ENCODE data around the gene SLC9A8. TPM values are rescaled to one million over a fixed set of nuclear protein-coding genes. Genes with fewer than 3 reads are reported as not detected.

SLC9A8 gene
- total RNA-seq, 1 experiment from 2014 or later, result 6.7 TPM

DNA sequence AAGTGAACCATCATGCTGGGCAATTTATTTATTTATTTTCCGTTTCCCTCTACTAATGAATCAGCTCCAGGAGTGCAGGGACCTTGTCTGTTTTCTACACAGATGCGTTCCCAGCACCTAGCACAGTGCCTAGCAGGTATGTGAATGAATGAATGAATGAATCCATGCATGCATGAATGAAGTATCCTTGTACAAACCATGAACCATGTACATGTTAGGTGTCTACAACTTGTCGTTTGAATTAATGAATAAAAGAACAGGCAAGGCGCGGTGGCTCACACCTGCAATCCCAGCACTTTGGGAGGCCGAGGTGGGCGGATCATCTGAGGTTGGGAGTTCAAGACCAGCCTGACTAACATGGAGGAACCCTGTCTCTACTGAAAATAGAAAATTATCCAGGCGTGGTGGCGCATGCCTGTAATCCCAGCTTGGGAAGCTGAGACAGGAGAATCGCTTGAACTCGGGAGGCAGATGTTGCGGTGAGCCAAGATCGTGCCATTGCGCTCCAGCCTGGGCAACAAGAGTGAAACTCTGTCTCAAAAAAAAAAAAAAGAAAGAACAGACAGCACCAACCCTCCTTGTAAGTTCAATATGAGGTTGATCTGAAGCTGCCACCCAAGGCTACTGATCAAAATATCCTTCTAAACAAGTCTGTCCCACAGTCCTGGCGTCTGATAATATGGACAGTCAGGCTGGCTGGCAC lies 27.3 kb upstream of the SLC9A8 start (continued):
- no peak for TF ChIP-seq TCF7L2 (IDR thresholded peaks at IDR 0.05; ENCODE audit: borderline replicate concordance, extremely low read depth, insufficient read depth, insufficient read length)
- no peak for TF ChIP-seq CBX3 (IDR thresholded peaks at IDR 0.05; ENCODE audit: low read depth)

- H3K4me2 ChIP-seq (ENCODE audit: low read length), result no peak overlapping the region
- POLR2A ChIA-PET, result no interaction called here
- no peak for DNase-seq (ENCODE audit: low read depth, low spot score)
- H3K9me2 ChIP-seq (ENCODE audit: insufficient read depth), result no peaks in the 10 kb centered on the region
- no peaks in the 10 kb centered on the region for H3K79me2 ChIP-seq (ENCODE audit: insufficient read depth, low read length)
- intact Hi-C loops (cut with micrococcal nuclease), result loop anchor here (1.0 to 5.0 kb wide), 2 partner anchors 74 to 175 kb away; partner anchors contain the start of gene B4GALT5
- no peak overlapping the region for H3K9ac ChIP-seq (ENCODE audit: low read length)
- no peaks in the 10 kb centered on the region for H4K20me1 ChIP-seq (ENCODE audit: insufficient read depth)
- CTCF ChIA-PET, result interaction anchor here (0.7 to 2.0 kb wide), 3 partner anchors 99 to 177 kb away, joined by 3 to 7 read pairs (median 3); no protein-coding TSS in a partner anchor
- RAD21 ChIA-PET (ENCODE audit: low non-redundant PET in 1 of 2, low total read pairs in 2 of 2, uncharacterized antibody in 2 of 2, unreplicated experiment in 2 of 2), result no interaction called here
- no TSS peak for BruUV-seq (replicated peaks)
- ATAC-seq, result no peak
- no peaks in the 10 kb centered on the region for H3K9me3 ChIP-seq (ENCODE audit: control insufficient read depth in 1 of 2, insufficient read depth in 1 of 2, low read depth in 1 of 2, low read length in 2 of 2)
- TF ChIP-seq, protein P1, sequence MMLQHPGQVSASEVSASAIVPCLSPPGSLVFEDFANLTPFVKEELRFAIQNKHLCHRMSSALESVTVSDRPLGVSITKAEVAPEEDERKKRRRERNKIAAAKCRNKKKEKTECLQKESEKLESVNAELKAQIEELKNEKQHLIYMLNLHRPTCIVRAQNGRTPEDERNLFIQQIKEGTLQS (IDR thresholded peaks at IDR 0.05), result no peak
- TF ChIP-seq POLR2A (IDR thresholded peaks at IDR 0.05; ENCODE audit: borderline replicate concordance, extremely low read depth, insufficient read depth, insufficient read length) (no peak), ELF1 (IDR thresholded peaks at IDR 0.05; ENCODE audit: borderline replicate concordance, low read depth) (no peak), CTCF (IDR thresholded peaks at IDR 0.05 in 2 of 3, conservative IDR thresholded peaks at IDR 0.05 in 1 of 3; ENCODE audit: borderline replicate concordance in 1 of 3, insufficient read depth in 1 of 3, low read depth in 2 of 3, low read length in 2 of 3) (no peak), EZH2 (IDR thresholded peaks at IDR 0.05) (no peak), POLR2AphosphoS5 (IDR thresholded peaks at IDR 0.05; ENCODE audit: low read depth, low read length) (no peak), CEBPB (IDR thresholded peaks at IDR 0.05; ENCODE audit: low read depth) (no peak), EZH2phosphoT487 (IDR thresholded peaks at IDR 0.05; ENCODE audit: borderline replicate concordance) (no peak), RAD21 (IDR thresholded peaks at IDR 0.05; ENCODE audit: low read depth) (no peak)
- TF ChIP-seq, protein P2, sequence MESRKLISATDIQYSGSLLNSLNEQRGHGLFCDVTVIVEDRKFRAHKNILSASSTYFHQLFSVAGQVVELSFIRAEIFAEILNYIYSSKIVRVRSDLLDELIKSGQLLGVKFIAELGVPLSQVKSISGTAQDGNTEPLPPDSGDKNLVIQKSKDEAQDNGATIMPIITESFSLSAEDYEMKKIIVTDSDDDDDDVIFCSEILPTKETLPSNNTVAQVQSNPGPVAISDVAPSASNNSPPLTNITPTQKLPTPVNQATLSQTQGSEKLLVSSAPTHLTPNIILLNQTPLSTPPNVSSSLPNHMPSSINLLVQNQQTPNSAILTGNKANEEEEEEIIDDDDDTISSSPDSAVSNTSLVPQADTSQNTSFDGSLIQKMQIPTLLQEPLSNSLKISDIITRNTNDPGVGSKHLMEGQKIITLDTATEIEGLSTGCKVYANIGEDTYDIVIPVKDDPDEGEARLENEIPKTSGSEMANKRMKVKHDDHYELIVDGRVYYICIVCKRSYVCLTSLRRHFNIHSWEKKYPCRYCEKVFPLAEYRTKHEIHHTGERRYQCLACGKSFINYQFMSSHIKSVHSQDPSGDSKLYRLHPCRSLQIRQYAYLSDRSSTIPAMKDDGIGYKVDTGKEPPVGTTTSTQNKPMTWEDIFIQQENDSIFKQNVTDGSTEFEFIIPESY (IDR thresholded peaks at IDR 0.05; ENCODE audit: extremely low read depth, insufficient replicate concordance, low read length), result no peak
- TF ChIP-seq, protein P3, sequence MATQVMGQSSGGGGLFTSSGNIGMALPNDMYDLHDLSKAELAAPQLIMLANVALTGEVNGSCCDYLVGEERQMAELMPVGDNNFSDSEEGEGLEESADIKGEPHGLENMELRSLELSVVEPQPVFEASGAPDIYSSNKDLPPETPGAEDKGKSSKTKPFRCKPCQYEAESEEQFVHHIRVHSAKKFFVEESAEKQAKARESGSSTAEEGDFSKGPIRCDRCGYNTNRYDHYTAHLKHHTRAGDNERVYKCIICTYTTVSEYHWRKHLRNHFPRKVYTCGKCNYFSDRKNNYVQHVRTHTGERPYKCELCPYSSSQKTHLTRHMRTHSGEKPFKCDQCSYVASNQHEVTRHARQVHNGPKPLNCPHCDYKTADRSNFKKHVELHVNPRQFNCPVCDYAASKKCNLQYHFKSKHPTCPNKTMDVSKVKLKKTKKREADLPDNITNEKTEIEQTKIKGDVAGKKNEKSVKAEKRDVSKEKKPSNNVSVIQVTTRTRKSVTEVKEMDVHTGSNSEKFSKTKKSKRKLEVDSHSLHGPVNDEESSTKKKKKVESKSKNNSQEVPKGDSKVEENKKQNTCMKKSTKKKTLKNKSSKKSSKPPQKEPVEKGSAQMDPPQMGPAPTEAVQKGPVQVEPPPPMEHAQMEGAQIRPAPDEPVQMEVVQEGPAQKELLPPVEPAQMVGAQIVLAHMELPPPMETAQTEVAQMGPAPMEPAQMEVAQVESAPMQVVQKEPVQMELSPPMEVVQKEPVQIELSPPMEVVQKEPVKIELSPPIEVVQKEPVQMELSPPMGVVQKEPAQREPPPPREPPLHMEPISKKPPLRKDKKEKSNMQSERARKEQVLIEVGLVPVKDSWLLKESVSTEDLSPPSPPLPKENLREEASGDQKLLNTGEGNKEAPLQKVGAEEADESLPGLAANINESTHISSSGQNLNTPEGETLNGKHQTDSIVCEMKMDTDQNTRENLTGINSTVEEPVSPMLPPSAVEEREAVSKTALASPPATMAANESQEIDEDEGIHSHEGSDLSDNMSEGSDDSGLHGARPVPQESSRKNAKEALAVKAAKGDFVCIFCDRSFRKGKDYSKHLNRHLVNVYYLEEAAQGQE (IDR thresholded peaks at IDR 0.05; ENCODE audit: low read depth), result no peak
- no peaks in the 10 kb centered on the region for H3K27me3 ChIP-seq (ENCODE audit: insufficient read depth, low read length)
- H2AFZ ChIP-seq (ENCODE audit: low read depth, low read length, poor library complexity, severe bottlenecking), result no peak overlapping the region
- no peak overlapping the region for H3K27ac ChIP-seq (ENCODE audit: low read depth, low read length)
- peaks cover 0 to 14% of the 10 kb centered on the region in 2 experiments; a peak in 3 of 4 replicates for H3K4me1 ChIP-seq (ENCODE audit: control insufficient read depth in 1 of 2, insufficient read depth in 2 of 2, low read length in 2 of 2)
- no peaks in the 10 kb centered on the region for H3K36me3 ChIP-seq (ENCODE audit: control insufficient read depth in 1 of 2, insufficient read depth in 2 of 2, low read length in 2 of 2)
- no peak overlapping the region for H3K4me3 ChIP-seq (replicated peaks in 1 of 2; ENCODE audit: low read depth in 1 of 2, low read length in 2 of 2)
Observed at GRCh38 chr20:49785852-49786175, 26.8 kb upstream of the SLC9A8 start.
